Gastroesophageal sphincter (tissue), 4 donors: ENCODE results near the gene COL25A1. TPM values are rescaled to one million over a fixed set of nuclear protein-coding genes. Genes with fewer than 3 reads are reported as not detected.

Experiments used
- ATAC-seq: fragments of 150-250 bp; one replicate; pipeline ENCODE4 v1.9.1; 2016; ENCODE audit warnings: mild to moderate bottlenecking, moderate library complexity
- H3K27ac ChIP-seq, 4 donors: fragments of 200-600 bp; sonication (generic) in 3 of 4; 1 replicate in 3 of 4; 2 replicates in 1 of 4; pipeline ENCODE4 v1.5.1; 2016 to 2019
- H3K27me3 ChIP-seq: fragments of 200-600 bp; sonication (generic); one replicate; pipeline ENCODE4 v1.5.1; 2019
- H3K36me3 ChIP-seq, 2 donors: fragments of 200-600 bp; sonication (generic); one replicate each; pipeline ENCODE4 v1.5.1; 2019; ENCODE audit warnings: control low read depth in 1 of 2
- H3K4me1 ChIP-seq, 3 donors: fragments of 200-600 bp; sonication (generic); 1 replicate in 2 of 3; 2 replicates in 1 of 3; pipeline ENCODE4 v1.5.1; 2016 to 2019; ENCODE audit warnings: control low read depth in 2 of 3
- H3K4me3 ChIP-seq, 2 donors: fragments of 200-600 bp; sonication (generic); one replicate each; pipeline ENCODE4 v1.5.1; 2019; ENCODE audit warnings: mild to moderate bottlenecking in 1 of 2, moderate library complexity in 1 of 2
- H3K9me3 ChIP-seq, 3 donors: fragments of 200-600 bp; sonication (generic); one replicate each; pipeline ENCODE4 v1.5.1; 2017 to 2019; ENCODE audit warnings: control low read depth in 2 of 3
- EP300 ChIP-seq: sonication (generic); formaldehyde crosslinking; IDR thresholded peaks from one replicate; pipeline ENCODE4 v1.6.1; 2017; ENCODE audit warnings: antibody characterized with exemption, mild to moderate bottlenecking
- POLR2A ChIP-seq, 2 donors: fragments of 450-650 bp; IDR thresholded peaks; one replicate each; pipeline ENCODE4 v1.6.1; 2017; ENCODE audit warnings: antibody characterized with exemption in 2 of 2, mild to moderate bottlenecking in 2 of 2, moderate library complexity in 1 of 2
- POLR2AphosphoS5 ChIP-seq: sonication (generic); formaldehyde crosslinking; IDR thresholded peaks from one replicate; pipeline ENCODE4 v1.6.1; 2017; ENCODE audit warnings: antibody characterized with exemption
- WGBS, 2 donors: methylation state at CpG; one replicate each; pipeline ENCODE4 v1.1.5; 2018; ENCODE audit warnings: low coverage in 1 of 2; 5-methylcytosine and 5-hydroxymethylcytosine counted together
- total RNA-seq, 4 donors: library from RNA; depleted of rRNA; stranded (reverse); fragments of >200 nt; gene quantifications; one replicate each; pipeline ENCODE4 v1.1.0, GENCODE V29; 2016
- TF ChIP-seq, protein P1 (sequence below), 4 experiments: fragments of 200-600 bp in 2 of 4; fragments of 450-650 bp in 2 of 4; sonication (generic) in 1 of 4; IDR thresholded peaks; one replicate each; pipeline ENCODE4 v1.5.1; 2017 to 2019; ENCODE audit warnings: antibody characterized with exemption in 4 of 4, mild to moderate bottlenecking in 2 of 4, moderate library complexity in 2 of 4

COL25A1 gene
- total RNA-seq, 4 donors from 2014 or later: 0.40 to 1.8 (median 1.0) TPM

DNA sequence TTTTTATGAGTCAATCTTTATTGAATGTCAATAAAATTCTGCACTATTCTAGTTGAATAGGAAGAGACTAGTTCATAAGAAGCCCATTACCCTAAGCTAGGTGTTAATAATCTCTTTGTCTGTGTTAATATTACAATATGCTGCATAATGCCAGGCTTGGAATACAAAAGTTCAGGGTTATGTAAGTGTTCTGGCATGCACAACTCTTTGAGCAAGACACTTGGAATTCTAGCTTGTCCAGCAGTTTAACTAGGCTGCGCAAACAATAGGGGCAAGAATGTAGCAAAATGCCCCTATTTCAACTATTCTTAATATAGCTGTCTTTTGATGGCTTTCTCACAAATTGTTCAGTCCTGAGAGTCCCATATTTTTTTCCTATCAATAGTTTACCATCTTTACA lies 508.3 kb downstream of the COL25A1 start:
- Histone ChIP-seq H3K4me3 (no peak overlapping the region), H3K27ac (no peak overlapping the region), H3K36me3 (no peaks in the 10 kb centered on the region), H3K9me3 (no peaks in the 10 kb centered on the region), H3K4me1 (peaks cover 0 to 20% (median 3%) of the 10 kb centered on the region in 3 donors), H3K27me3 (no peaks in the 10 kb centered on the region)
- no peak for ATAC-seq
- TF ChIP-seq POLR2AphosphoS5: no peak
- TF ChIP-seq, protein P1, sequence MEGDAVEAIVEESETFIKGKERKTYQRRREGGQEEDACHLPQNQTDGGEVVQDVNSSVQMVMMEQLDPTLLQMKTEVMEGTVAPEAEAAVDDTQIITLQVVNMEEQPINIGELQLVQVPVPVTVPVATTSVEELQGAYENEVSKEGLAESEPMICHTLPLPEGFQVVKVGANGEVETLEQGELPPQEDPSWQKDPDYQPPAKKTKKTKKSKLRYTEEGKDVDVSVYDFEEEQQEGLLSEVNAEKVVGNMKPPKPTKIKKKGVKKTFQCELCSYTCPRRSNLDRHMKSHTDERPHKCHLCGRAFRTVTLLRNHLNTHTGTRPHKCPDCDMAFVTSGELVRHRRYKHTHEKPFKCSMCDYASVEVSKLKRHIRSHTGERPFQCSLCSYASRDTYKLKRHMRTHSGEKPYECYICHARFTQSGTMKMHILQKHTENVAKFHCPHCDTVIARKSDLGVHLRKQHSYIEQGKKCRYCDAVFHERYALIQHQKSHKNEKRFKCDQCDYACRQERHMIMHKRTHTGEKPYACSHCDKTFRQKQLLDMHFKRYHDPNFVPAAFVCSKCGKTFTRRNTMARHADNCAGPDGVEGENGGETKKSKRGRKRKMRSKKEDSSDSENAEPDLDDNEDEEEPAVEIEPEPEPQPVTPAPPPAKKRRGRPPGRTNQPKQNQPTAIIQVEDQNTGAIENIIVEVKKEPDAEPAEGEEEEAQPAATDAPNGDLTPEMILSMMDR (IDR thresholded peaks at IDR 0.05): no peak
- TF ChIP-seq EP300: no peak
- 36 to 73% methylated on average over 1 of the region's 1 CpG for WGBS, 2 donors

DNA sequence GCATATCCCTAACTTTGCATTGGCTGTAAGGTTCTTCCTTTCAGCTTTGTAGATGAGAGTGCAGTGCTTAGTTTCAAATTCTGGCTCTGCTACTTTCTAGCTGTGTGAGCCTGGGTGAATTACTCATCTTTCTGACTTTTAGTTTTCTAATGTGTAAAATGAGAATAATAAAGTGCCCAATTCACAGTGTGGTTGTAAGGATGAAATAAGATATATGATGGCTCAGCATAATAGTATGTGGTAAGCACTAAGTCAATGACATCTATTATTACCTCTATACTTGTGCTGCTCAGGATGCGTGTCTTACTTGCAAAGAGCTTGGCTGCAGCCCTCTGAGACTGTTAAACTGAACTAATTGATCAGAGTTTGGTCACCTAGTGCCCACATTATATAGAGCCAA lies 509.0 kb downstream of the COL25A1 start:
- no peak overlapping the region for H3K27ac ChIP-seq
- no peaks in the 10 kb centered on the region for H3K27me3 ChIP-seq
- TF ChIP-seq POLR2A (IDR thresholded peaks at IDR 0.05) (no peak), EP300 (no peak), POLR2AphosphoS5 (no peak)
- TF ChIP-seq, protein P1 (IDR thresholded peaks at IDR 0.05): no peak
- H3K9me3 ChIP-seq: no peaks in the 10 kb centered on the region
- no peak overlapping the region for H3K4me3 ChIP-seq
- H3K4me1 ChIP-seq: peaks cover 0 to 20% (median 3%) of the 10 kb centered on the region in 3 donors
- 100% methylated on average over 1 of the region's 1 CpG for WGBS, 2 donors
- H3K36me3 ChIP-seq: no peaks in the 10 kb centered on the region
- no peak for ATAC-seq

DNA sequence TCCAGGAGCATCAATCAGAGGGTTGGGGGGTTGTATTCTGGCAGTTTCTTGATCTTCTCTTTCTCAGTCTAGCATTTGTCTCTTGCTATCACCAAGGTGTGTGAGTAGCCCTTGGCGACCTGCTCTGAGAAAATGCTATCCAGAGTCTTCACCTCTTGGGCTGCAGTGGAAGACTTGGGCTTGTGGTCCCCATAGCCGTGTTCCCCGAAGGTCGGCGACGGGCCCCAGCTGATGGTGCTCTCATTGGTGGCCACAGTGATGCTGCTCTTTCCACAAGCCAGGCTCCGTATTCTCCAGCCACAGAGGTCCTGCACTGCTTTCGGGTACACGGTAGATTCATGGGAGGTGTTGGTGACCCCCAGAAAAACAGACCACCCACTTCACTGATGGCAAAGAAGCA lies 513.7 kb downstream of the COL25A1 start:
- Histone ChIP-seq H3K27ac (no peak overlapping the region), H3K27me3 (no peaks in the 10 kb centered on the region), H3K4me1 (peaks cover 0 to 2% (median 0%) of the 10 kb centered on the region in 3 donors), H3K9me3 (no peaks in the 10 kb centered on the region), H3K36me3 (no peaks in the 10 kb centered on the region), H3K4me3 (no peak overlapping the region)
- no peak for ATAC-seq
- TF ChIP-seq EP300 (no peak), POLR2AphosphoS5 (no peak), POLR2A (IDR thresholded peaks at IDR 0.05) (no peak)
- TF ChIP-seq, protein P1 (IDR thresholded peaks at IDR 0.05): no peak
- 93 to 100% methylated on average over 1 to 5 of the region's 9 CpGs for WGBS, 2 donors

DNA sequence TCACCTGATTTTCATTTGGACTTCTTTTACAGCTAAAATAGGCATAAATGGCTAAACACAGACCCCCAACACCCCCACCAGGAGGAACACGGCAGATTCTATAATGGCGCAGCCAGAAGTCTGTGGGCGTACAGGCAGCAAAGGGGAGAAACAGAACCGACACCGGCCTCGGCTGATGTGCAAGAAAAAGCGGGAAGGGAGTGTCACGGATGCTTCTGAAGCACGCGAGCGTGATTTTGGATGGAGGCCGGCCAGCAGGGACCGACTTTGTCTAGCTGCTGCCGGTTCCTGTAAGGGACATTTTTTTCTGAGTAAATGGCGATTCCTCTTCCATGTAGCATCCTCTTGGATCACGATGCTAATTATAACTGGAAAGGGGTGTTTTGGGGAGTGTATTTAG lies 514.7 kb downstream of the COL25A1 start:
- TF ChIP-seq, protein P1 (IDR thresholded peaks at IDR 0.05): no peak
- TF ChIP-seq POLR2AphosphoS5 (no peak), POLR2A (IDR thresholded peaks at IDR 0.05) (no peak), EP300 (no peak)
- no peaks in the 10 kb centered on the region for H3K9me3 ChIP-seq
- no peaks in the 10 kb centered on the region for H3K36me3 ChIP-seq
- no peaks in the 10 kb centered on the region for H3K27me3 ChIP-seq
- 90 to 97% methylated on average over 2 to 16 of the region's 16 CpGs for WGBS, 2 donors
- H3K4me1 ChIP-seq: no peaks in the 10 kb centered on the region
- ATAC-seq: no peak
- no peak overlapping the region for H3K4me3 ChIP-seq
- H3K27ac ChIP-seq: no peak overlapping the region

DNA sequence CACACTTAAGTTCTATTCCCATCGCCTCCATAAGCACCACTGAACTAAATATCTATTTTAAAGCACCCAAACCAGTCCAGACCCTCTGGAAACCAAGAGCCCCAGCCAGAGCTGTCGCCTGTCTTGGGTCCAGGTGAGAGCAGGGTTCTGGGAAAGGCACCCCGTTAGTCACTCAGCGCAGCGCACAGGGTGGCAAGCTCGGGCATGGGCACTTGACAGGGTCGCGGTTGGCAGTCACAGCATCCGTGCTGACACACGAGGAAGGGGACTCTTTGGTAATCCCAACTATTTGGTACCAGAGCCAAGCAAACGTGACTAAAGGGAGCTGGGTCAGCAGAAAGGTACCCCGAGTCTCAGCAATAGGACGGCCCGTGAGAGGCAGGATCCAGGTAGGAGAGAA lies 515.4 kb downstream of the COL25A1 start:
- H3K4me1 ChIP-seq: no peaks in the 10 kb centered on the region
- H3K36me3 ChIP-seq: no peaks in the 10 kb centered on the region
- H3K27ac ChIP-seq: no peak overlapping the region
- WGBS, 2 donors: 89 to 95% methylated on average over 4 to 10 of the region's 14 CpGs
- no peak for ATAC-seq
- H3K9me3 ChIP-seq: no peaks in the 10 kb centered on the region
- no peak overlapping the region for H3K4me3 ChIP-seq
- TF ChIP-seq POLR2A (IDR thresholded peaks at IDR 0.05): no peak
- TF ChIP-seq POLR2AphosphoS5: no peak
- no peak for TF ChIP-seq EP300
- TF ChIP-seq, protein P1 (IDR thresholded peaks at IDR 0.05): no peak
- no peaks in the 10 kb centered on the region for H3K27me3 ChIP-seq
